HG03571 (cell line): ENCODE results near the gene RMND5A.
A peak's percentile ranks its signal among the peaks of the same experiment; 100 is the strongest.
"Not testable (repeated sequence)": the region's sequence is repeated elsewhere in the genome, so short reads cannot be mapped to it uniquely, and the experiment has no call there.

Source experiments
- ATAC-seq: cut with Tn5 transposase; IDR thresholded peaks from one replicate; pipeline ENCODE4 v1.9.1; 2021; ENCODE audit not compliant: unreplicated experiment

RMND5A gene

DNA sequence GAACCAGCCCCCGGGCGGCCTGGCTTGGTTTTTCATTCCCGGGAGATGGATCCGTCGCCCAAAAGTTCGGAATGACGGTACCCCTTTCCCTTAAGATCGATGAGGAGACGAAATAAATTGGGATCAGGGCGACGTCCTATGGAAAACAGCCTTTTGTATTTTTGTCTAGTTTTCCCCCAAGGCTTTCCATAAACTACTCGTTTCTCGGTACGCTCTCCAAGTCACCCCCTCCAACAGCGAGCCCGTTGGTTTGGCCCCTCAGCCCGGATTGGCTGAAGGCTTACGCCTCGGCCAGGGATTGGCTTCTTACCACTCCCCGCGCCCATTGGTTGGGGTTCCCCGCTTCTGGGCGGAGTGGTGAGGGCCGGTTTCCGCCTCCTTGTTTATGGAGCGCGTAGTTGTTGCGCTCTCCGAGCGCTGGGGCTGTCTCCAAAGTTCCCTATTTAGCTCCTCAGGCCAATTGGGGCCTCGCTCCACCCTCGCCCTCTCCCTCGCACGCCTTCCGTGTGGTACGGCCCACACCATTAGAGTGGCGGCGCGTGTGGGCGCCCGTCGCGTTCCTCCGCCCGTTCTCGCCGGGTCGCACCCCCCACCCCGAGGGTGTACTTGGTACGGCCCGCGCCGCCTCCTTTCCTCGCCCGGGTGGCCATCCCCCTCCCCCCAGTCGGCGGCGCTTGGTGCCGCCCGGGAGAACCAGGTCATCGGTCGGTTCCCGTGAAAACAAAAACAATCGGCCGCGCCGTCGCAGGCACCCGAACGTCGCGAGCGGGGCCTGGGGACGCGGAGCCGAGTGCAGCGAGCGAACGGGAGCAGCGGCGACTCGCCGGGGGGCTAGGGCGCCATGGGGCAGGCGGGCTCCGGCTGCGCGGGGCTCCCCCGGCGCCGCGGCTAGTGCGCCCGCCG lies at the start of gene RMND5A:
Gene RMND5A, plus strand, starts transcription at position 655 of the 903 bp plus-strand sequence. CDS start 377 bp downstream, outside the sequence.
- peak; percentile 89 for ATAC-seq

DNA sequence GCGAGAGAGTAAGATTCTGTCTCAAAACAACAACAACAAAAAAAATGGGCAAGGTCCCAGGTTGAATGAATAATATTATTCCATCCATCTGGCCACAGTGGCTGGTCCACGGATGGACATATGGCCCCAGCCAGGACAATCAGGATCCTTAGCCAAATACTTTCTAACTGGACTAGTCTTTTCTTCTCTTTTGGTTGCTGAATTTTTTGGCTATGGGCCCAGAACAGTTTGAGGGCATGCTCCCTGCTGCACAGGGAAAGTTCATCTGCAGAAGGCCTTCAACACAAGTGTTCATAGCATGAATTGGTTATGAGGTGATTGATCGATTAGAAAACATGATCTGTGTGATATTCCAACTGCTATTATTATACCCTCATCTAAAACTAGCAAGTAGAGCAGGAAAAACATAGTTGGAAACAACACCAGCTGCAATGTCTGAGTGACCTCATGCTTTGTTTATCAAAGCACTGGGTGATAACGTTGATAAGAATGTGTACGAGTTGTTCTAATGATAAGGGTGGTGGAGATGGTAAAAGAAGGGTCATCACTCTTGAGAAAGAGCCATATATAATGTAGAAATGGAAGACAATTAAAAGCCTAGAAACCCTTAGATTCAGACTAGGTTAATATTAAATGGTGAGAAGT lies 48.6 kb upstream of the RMND5A start:
- ATAC-seq = no peak

GRCh38 chr2:86672027-86672545 lies 48.0 kb upstream of the RMND5A start:
- ATAC-seq = no peak

DNA sequence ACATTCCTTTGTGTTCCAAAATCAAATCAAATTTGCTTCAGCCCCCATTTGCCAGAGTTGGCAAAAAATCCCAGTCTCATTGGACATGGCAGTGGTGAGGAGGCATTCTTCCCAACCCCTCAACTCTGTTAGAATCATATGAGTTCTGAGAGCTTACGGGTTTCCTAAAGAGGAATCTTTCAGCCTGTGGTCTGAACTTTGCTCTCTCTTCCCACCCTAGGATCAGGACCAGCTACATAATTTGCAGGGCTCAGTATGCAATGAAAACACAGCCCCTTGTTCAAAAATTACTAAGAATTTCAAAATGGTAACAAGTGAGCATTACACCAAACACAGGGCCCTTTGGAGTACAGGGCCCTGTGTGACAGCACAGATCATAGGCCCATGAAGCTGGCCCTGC lies 47.1 kb upstream of the RMND5A start:
- no peak for ATAC-seq

DNA sequence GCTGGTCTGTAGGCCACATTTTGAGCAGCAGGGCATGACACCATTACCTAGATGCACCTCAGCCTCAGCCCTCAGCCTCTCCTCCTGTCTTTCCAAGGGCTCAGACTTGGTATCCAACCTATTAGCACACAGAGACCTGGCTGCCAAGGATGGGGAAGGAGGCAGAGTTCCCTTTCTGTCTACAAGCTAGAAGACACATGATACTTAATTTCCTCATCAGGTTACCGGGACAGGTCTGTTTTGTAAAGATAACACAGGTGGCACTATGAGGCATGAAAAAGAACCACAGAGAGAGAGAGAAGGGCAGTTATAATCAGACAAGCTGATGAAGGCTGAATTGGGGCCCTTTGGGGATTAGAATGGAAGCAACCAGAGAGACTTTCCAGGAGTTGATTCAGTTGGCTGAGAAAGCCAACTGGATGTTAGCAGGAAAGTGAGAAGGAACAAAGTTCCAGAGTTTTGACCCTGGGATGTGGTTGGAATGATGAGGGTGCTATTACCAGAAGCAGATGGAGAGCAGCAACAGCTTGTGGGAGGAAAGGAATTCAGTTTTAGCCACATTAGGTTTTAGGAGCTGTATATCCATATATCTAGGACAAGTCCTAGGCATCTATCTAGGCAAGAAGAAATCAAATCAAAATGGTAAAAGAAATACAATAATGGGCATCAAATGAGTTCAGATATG lies 46.0 kb upstream of the RMND5A start:
- no peak for ATAC-seq

DNA sequence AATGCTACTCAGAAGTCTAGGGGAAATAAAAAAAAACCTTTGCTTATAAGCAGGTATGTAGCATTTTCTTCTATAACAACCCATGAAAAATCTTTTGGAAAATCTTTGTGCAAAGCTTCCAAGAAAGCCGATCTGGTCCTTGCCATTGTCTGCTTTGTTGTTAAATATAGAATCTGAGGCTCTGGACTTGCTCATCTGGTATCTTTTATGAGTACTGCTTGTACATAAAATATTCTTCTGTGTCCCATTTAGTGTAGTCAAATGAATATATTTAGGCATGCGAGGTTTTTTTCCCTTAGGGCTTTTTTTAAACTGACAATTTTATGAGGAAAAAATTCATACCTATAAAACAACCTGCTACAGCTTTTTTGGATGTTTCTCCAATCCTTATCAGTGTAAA lies 45.0 kb upstream of the RMND5A start:
- no peak for ATAC-seq

GRCh38 chr2:86675511-86676015 lies 44.5 kb upstream of the RMND5A start:
- ATAC-seq = no peak

GRCh38 chr2:86677816-86678215 lies 42.3 kb upstream of the RMND5A start:
- ATAC-seq = no peak

DNA sequence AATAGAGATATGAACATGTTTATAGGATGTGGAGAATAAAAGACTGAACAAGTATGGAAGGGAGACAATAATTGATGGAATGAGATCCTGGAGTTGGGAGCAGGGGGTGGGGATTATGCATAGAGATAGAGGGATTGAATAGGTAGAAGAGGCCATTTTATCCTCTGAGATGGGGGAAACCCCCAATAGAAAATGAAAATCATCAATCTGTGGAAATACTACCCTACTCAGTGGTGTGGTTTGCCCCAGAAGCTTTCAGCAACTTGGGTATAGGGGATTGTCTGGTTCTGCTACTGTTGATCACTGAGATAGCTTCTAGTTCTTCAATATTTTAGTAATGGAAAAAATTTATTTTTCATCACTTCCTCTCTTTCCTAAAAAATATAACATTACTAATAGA lies 41.1 kb upstream of the RMND5A start:
- ATAC-seq = no peak

GRCh38 chr2:86685351-86685750 lies 34.7 kb upstream of the RMND5A start:
- no peak for ATAC-seq

GRCh38 chr2:86686460-86686859 lies 33.6 kb upstream of the RMND5A start:
- no peak for ATAC-seq

- ATAC-seq = no peak
These were observed 33.2 kb upstream of the RMND5A start for GRCh38 chr2:86686905-86687304.

GRCh38 chr2:86695053-86695691 lies 24.9 kb upstream of the RMND5A start:
- no peak for ATAC-seq

DNA sequence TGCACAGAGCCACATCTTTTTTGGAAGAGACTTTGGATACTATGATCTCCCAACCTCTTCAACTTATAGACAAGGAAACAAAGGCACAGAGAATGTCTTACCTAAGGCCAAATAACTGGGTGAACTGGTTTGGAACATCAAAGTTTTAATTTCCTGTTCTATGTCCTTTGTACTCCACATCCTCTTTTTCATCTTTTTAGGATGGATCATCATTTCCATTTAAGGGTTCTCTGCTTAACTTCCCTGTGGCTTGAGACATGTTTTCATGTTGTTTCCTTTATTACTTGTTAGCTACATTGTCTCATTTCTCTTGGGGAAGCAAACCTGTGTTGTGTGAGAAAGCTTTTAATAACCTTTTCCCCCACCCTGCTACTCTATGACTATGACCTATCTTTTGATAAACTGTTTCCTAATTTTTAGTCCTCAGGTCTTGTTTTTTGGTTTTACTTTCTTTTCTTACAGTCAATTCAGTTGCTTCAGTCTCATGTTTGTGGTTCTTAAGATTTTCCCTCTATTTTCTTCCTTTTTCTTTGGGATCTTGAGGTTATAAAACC lies 22.5 kb upstream of the RMND5A start:
- no peak for ATAC-seq

- no peak for ATAC-seq
These were observed 19.4 kb upstream of the RMND5A start for GRCh38 chr2:86700690-86701089.

DNA sequence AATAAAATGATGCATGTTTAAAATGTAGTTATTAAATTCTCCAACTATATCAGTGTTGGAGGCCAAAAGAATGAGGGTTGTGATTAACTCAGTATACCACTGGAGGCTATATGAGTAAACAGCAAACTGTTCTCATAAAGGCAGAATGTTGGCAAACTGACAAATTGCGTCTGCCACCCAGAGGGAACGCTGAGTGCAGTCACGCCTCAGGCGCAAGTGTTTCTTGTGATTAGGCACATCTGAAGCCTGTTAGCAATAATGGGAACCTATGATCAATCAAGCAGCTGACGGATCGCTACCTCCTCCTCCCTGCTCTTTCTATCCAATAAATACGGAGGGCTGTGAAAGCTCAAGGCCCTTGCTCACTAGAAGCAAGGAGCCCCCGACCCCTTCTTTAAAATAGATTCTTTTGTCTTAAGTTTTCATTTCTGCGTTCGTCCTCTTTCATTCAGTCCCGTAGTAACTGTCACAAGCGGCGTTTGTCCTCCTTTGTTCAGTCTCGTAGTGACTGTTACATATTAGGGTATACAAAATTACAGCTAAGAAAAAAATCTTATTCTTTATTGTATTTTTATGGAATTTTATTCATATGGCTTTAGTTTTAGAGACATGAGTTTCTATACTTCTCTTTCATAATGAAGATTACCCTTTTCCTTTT lies 16.3 kb upstream of the RMND5A start:
- ATAC-seq = no peak

- ATAC-seq = no peak
These were observed 15.6 kb upstream of the RMND5A start for GRCh38 chr2:86704459-86704971.

GRCh38 chr2:86706220-86706619 lies 13.9 kb upstream of the RMND5A start:
- ATAC-seq = no peak

DNA sequence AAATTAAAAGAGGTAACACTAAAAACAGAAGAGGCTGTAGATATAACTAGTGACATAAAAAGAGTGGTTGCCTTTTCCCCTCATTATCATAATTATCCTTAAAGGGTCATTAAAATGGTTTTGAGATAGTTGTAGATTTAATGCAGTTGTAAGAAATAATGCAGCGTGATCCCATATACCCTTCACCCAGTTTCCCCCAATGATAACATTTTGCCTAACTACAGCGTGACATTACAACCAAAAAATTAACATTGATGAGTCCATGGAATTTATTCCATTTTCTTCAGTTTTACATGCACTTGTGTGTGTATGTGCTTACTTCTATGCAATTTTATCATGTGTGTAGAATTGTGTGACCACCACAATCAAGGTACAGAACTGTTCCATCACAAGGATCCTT lies 13.2 kb upstream of the RMND5A start:
- ATAC-seq = no peak

GRCh38 chr2:86708126-86708525 lies 12.0 kb upstream of the RMND5A start:
- ATAC-seq = not testable (repeated sequence)
